ACHN (cell line): ENCODE measurements around the gene TIA1.
"Not testable (repeated sequence)": the region's sequence is repeated elsewhere in the genome, so short reads cannot be mapped to it uniquely, and the experiment has no call there.

Experiments used
- DNase-seq: peaks from one replicate; pipeline ENCODE4 v3.0.0-alpha.2; 2015
- in situ Hi-C: cut with HindIII; loops from 2 replicates; pipeline ENCODE4 v1.10.0; 2017; ENCODE audit warnings: low sequenced_read_pairs, low pct_ligation_motif_present, low pct_unique_long_range_greater_than_20kb

The TIA1 gene

DNA sequence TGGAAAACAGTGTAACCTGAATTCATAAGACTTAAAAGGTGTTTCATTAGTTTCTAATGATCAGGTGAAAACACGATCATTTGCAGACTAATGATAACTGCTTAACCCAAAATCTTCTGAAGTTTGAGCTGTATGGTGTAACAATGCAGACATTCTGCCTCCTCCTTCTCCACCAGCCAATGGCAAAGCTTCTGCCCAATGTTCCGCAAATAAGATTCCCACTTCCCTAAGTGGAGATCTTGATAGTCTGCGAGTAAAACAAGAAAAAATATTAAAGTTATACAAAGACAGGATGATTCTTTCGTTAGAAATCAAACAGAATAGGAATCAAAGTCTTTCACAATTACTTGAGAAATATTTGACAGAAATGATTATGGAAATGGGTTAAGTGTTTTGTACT, 65.7 kb downstream of the TIA1 start:
- in situ Hi-C loops: no loop called here

DNA sequence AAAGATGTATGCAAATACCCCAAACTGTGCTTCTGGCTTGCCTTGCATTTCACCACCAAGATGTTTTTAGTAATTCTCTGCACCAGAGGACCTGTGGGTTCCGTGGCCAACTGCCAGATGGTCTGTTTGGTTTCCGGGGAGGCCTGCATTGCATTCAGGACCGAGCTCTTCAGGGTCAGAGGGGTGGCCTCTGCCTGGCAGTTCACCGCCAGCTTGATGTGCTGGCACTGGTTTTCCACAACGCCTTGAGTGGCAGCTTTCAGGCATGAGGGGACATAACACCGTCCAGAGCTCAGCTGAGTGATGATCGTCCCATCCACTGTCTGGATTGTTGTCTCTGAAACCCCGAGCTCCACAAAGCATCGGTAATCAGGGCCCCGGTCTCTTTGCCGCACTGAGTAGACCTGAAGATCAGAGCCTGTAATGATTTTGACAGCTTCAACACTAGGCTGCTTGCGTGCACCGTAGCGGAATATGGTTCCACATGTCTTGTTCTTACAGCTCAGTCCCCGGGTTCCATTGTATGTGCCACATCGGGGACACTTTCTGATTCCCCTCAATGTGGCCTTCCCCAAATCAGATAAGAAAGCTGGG, 67.0 kb downstream of the TIA1 start:
- in situ Hi-C loops: no loop called here
- no peak for DNase-seq

More for the DNA sequence above, 65.7 kb downstream of the TIA1 start:
- no peak for DNase-seq

DNA sequence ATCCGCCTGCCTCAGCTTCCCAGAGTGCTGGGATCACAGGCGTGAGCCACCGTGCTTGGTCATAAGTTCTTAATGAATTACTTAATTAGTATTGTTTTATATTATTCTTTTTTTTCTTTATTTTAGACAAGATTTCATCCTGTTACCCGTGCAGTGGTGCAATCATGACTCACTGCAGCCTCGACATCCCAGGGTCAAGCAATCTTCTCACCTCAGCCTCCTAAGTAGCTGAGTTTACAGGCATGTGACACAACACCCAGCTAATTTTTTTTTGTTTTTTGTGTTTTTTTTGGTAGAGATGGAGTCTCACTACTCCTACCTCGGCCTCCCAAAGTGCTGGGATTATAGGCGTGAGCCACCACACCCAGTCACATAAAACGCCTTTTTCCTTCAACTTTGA, 74.9 kb downstream of the TIA1 start:
- DNase-seq: no peak
- in situ Hi-C loops: no loop called here

DNA sequence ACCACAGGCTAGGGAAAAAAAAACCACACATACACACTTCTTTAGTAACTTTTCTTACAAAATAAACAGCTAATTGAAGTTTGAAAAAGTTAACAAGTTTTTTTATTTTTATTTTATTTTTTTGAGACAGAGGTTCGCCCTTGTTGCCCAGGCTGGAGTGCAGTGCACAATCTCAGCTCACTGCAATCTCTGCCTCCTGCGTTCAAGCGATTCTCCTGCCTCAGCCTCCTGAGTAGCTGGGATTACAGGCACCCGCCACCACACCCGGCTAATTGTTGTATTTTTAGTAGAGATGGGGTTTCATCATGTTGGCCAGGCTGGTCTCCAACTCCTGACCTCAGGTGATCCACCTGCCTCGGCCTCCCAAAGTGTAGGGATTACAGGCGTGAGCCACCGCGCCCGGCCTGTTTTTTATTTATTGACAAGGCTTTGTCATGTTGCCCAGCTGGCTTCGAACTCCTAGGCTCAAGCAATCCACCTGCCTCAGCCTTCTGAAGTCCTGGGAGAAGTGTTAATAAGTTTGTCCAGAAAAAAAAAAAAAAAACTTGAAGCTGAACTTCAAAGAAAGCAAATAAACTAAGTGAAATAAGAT, 78.7 kb downstream of the TIA1 start:
- in situ Hi-C loops, DNase-seq: not testable (repeated sequence)

DNA sequence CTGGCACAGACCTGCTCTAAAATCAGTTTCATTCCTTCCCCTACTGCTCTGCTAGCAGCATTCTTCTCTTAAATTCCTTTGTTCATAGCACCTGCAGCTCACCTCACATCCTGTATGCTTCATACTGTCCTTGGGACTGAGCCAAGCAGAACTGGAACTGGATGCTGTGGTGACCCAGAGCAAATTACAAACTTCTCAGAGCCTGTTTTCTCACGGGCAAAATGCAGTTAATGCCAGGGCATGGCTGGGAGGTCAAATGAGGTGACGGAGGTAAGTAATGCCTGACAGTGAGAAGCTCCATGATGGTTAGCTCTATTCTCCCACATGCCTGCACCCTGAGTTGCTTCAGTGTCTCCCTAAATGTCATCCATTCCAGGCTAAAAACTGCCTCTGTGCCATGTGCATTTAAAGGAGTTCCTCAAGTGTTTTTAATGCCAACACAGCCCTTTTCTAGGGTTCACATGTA, 87.3 kb downstream of the TIA1 start:
- in situ Hi-C loops: no loop called here
- no peak for DNase-seq

DNA sequence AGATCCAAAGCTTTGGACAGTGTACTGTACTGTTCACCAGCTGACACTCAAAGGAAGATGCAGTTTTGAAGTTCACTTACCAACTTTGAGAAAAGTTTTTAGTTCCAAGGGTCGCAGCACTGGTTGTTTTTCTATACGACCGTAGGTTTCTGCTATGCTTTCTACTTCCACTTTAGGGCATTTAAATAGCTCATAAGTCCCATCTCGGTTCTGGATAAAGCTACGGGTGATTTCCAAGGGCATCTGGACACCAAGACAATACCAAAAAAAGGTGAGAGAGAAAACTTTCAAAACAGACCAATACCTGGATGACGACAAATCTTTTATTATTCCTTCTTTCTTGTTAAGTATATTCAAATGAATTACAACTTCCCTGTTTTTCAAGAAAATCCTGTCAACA, 87.9 kb downstream of the TIA1 start:
- in situ Hi-C loops: no loop called here
- no peak for DNase-seq
